ENCODE data around the gene ISG20.

Gene ISG20

DNA sequence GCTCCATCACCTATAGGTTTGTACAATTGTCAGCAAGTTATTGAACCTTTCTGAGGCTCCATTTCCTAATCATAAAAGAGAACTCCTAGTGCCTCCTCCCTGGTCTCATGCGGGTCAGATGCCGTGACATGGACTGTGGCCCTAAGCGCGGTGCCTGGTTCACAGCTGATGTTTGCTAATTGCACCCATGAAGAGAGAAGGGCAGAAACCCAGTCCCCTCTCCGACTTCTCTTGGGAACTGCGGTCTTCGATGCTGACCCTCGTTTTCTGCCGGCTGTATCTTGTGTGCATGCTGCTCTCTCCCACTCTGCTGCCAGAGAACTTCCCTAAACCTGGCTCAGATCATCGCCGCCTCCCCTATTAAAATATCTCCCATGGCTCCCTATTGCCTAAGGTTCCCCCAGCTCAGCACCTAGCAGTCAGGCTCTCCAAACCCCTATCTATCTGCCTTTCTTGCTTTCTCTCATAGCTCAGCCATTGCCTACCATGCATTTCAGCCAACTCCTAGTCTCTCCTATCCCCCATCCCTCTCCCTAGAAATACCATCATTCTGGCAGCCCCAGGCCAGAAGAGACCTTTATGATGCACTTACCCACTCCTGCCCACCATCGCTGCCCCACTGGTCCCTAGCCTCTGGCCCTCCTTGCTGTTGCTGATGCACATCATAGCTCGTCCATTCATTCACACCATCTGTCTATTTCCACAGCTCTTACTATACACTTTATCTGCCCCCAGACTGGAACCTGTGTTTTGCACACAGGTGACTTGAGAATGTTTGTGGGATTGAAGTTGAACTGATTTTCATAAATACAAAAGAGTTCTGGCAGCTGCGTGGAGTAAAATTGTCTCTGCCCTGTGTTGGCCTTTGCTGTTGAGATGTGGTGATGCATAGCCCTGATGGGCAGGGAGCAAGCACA, 6.6 kb downstream of the ISG20 start:
- Histone ChIP-seq H3K27me3 (ENCODE audit: control insufficient read depth, insufficient read depth, low read length) (no peaks in the 10 kb centered on the region), H3K9me3 (ENCODE audit: control insufficient read depth, low read length) (no peaks in the 10 kb centered on the region), H3K9ac (ENCODE audit: low read length) (no peak overlapping the region), H3K4me3 (ENCODE audit: low read length) (no peak overlapping the region), H3K36me3 (ENCODE audit: control insufficient read depth, insufficient read depth, low read length) (no peaks in the 10 kb centered on the region), H3K4me1 (ENCODE audit: control insufficient read depth, insufficient read depth, low read length) (peaks cover 42% of the 10 kb centered on the region)

DNA sequence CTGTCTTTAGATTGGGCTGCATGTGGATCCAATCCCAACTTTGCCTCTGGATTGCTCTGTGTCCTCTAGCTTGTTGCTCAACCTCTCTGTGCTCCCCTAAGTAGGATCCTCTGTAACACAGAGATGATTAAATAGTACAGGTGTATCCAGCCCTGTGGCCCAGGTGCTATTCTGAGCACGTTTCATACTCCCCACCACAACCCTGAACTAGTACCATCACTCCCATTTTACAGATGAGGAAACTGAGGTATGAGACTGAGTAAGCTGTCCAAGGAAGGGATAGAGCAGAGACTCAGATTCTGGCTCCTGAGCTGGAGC, 7.2 kb downstream of the ISG20 start:
- H3K9me3 ChIP-seq (ENCODE audit: control insufficient read depth, low read length), result no peaks in the 10 kb centered on the region
- no peak overlapping the region for H3K9ac ChIP-seq (ENCODE audit: low read length)
- peaks cover 37% of the 10 kb centered on the region for H3K4me1 ChIP-seq (ENCODE audit: control insufficient read depth, insufficient read depth, low read length)
- H3K4me3 ChIP-seq (ENCODE audit: low read length), result no peak overlapping the region
- no peaks in the 10 kb centered on the region for H3K27me3 ChIP-seq (ENCODE audit: control insufficient read depth, insufficient read depth, low read length)
- H3K36me3 ChIP-seq (ENCODE audit: control insufficient read depth, insufficient read depth, low read length), result no peaks in the 10 kb centered on the region

DNA sequence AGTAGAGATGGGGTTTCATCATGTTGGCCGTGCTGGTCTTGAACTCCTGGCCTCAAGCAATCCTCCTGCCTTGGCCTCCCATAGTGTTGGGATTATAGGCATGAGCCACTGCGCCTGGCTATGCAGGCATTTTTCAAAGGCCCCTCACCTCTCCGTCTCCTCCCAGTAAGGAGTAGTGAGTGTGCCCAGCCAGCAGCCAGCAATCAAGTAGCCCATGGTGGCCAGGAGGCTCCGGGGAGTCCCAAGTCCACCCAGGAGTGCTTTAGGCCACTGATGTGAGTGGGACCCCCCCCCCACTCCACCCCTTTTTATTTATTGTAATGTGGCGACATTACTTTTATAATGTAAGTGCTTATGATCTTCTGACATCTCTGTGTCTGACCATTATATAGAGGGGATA, 8.1 kb downstream of the ISG20 start:
- Histone ChIP-seq H3K9ac (ENCODE audit: low read length) (no peak overlapping the region), H3K9me3 (ENCODE audit: control insufficient read depth, low read length) (no peaks in the 10 kb centered on the region), H3K36me3 (ENCODE audit: control insufficient read depth, insufficient read depth, low read length) (no peaks in the 10 kb centered on the region), H3K4me1 (ENCODE audit: control insufficient read depth, insufficient read depth, low read length) (peaks cover 35% of the 10 kb centered on the region), H3K4me3 (ENCODE audit: low read length) (no peak overlapping the region), H3K27me3 (ENCODE audit: control insufficient read depth, insufficient read depth, low read length) (no peaks in the 10 kb centered on the region)

DNA sequence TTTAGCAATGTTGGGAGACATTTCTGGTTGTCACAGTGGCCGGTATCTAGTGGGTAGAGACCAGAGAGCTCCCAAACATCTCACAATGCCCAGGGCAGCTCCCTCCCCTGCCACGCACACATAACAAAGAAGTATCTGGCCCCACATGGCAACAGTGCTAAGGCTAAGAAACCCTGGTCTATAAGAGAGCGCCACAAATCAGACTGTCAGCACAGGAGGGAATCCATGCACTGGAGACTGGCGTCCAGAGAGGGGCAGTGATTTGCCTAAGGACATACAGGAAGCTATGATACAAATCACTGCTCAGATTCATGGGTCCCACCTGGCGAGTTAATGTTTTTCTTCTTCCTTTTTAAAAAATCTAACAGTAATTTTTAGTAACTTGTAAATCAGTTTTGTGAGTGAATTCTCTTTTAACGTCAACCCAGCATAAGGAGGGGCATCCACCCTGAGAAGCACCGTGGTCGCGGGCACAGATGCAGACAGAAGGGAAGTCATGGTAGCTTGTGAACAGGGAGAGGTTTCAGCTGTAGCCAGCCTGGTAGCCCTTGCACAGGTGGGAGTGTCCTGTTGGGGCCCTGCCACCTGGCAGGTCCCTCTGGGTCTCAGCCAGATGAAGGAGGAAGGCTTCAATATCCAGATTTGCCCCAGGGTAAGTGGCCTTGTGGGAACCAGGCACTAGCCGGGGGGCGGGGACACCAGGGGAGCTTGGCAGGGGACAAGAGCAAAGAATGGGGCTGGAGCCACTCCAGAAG, 8.7 kb downstream of the ISG20 start:
- H3K4me1 ChIP-seq (ENCODE audit: control insufficient read depth, insufficient read depth, low read length), result peaks cover 35% of the 10 kb centered on the region
- H3K27me3 ChIP-seq (ENCODE audit: control insufficient read depth, insufficient read depth, low read length), result no peaks in the 10 kb centered on the region
- no peaks in the 10 kb centered on the region for H3K36me3 ChIP-seq (ENCODE audit: control insufficient read depth, insufficient read depth, low read length)
- H3K9me3 ChIP-seq (ENCODE audit: control insufficient read depth, low read length), result no peaks in the 10 kb centered on the region
- peak overlapping the region; percentile 16 for H3K4me3 ChIP-seq (ENCODE audit: low read length)
- peak overlapping the region; percentile 60 for H3K9ac ChIP-seq (ENCODE audit: low read length)

- no peaks in the 10 kb centered on the region for H3K36me3 ChIP-seq (ENCODE audit: control insufficient read depth, insufficient read depth, low read length)
- peak overlapping the region; percentile 60 for H3K9ac ChIP-seq (ENCODE audit: low read length)
- peak overlapping the region; percentile 16 for H3K4me3 ChIP-seq (ENCODE audit: low read length)
Observed at GRCh38 chr15:88648357-88649214, 9.8 kb downstream of the ISG20 start.

DNA sequence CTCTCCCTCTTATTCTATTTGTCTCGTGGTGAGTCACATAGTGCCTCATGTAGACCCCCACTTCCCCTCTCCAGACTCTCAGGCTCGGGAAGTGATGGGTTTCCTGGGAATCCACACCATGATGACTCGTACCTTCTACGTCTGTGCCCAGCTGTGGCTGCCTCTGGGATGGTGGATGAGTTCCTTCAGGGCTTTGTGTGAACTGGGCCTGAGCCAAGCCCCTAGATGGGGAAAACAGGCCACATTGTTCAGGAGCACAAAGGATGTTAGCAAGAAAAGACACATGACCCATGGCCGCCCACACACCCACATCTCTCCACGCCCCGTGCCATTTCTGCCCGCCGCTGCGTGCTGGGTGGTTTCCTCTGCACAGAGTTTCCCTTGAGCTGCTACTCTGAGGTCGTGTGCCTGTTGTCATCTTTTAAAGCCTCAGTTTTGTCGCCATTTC, 10.5 kb downstream of the ISG20 start:
- peak overlapping the region; percentile 60 for H3K9ac ChIP-seq (ENCODE audit: low read length)
- H3K4me1 ChIP-seq (ENCODE audit: control insufficient read depth, insufficient read depth, low read length), result peaks cover 35% of the 10 kb centered on the region
- no peaks in the 10 kb centered on the region for H3K9me3 ChIP-seq (ENCODE audit: control insufficient read depth, low read length)
- no peak overlapping the region for H3K4me3 ChIP-seq (ENCODE audit: low read length)
- H3K27me3 ChIP-seq (ENCODE audit: control insufficient read depth, insufficient read depth, low read length), result no peaks in the 10 kb centered on the region
- H3K36me3 ChIP-seq (ENCODE audit: control insufficient read depth, insufficient read depth, low read length), result no peaks in the 10 kb centered on the region

More at GRCh38 chr15:88648357-88649214, 9.8 kb downstream of the ISG20 start:
- Histone ChIP-seq H3K27me3 (ENCODE audit: control insufficient read depth, insufficient read depth, low read length) (no peaks in the 10 kb centered on the region), H3K9me3 (ENCODE audit: control insufficient read depth, low read length) (no peaks in the 10 kb centered on the region), H3K4me1 (ENCODE audit: control insufficient read depth, insufficient read depth, low read length) (peaks cover 35% of the 10 kb centered on the region)

DNA sequence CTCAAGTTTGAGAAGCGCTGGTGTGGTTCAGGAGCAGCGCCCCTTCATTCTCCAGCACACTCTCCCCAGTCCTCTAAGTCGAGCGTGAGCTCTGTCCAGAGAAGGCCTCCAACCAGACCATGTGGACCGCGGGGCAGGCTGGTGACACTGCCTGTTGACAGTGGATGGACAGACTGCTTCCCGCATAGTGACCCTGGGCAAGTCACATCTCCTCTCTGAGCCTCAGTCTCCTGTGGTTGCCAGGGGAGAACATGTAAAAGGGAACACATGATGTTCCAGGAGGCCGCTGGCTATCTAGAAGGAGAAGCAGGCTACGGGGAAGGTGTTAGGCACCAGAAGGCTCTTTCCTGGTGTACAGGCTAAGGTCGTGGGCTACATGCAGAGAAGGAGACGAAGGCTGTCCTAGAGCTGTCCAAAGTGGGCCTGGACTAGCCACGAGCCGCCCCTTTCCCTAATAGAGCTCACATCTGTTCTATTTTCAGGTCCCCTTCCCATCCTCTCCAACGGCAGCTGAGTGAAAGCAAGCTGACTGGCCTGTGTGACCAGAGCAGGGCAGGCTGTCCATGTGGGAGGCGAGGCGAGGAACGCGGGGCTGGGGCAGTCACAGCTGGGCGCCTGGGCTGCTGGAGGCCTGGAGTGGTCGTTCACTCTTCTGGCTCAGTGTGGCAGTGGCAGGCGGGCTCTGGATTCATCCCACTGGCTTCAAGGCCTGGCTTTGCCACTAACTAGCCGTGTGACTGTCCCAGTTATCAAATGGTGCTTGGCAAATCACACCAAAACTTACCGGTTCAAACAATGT, 11.1 kb downstream of the ISG20 start:
- H3K9me3 ChIP-seq (ENCODE audit: control insufficient read depth, low read length), result no peaks in the 10 kb centered on the region
- peaks cover 35% of the 10 kb centered on the region for H3K4me1 ChIP-seq (ENCODE audit: control insufficient read depth, insufficient read depth, low read length)
- no peaks in the 10 kb centered on the region for H3K36me3 ChIP-seq (ENCODE audit: control insufficient read depth, insufficient read depth, low read length)
- no peak overlapping the region for H3K4me3 ChIP-seq (ENCODE audit: low read length)
- no peaks in the 10 kb centered on the region for H3K27me3 ChIP-seq (ENCODE audit: control insufficient read depth, insufficient read depth, low read length)
- no peak overlapping the region for H3K9ac ChIP-seq (ENCODE audit: low read length)

DNA sequence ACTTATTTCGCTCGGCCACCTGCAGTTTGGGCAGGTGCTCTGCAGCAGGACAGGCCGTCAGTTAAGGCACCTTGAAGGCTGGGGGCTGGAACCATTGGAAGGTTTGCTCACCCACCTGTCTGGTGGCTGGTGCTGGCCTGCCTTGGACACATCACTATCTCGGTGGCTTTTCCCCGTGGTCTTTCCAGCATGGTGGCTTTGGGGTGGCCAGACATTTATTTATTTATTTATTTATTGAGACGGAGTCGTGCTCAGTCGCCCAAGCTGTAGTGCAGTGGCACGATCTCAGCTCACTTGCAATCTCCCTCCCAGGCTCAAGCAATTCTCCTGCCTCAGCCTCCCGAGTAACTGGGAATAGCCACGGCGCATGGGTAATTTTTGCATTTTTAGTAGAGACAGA, 11.7 kb downstream of the ISG20 start:
- Histone ChIP-seq H3K4me1 (ENCODE audit: control insufficient read depth, insufficient read depth, low read length) (peaks cover 35% of the 10 kb centered on the region), H3K4me3 (ENCODE audit: low read length) (no peak overlapping the region), H3K9ac (ENCODE audit: low read length) (no peak overlapping the region), H3K27me3 (ENCODE audit: control insufficient read depth, insufficient read depth, low read length) (no peaks in the 10 kb centered on the region), H3K9me3 (ENCODE audit: control insufficient read depth, low read length) (no peaks in the 10 kb centered on the region), H3K36me3 (ENCODE audit: control insufficient read depth, insufficient read depth, low read length) (no peaks in the 10 kb centered on the region)

GRCh38 chr15:88651136-88651732, 12.4 kb downstream of the ISG20 start:
- H3K4me1 ChIP-seq (ENCODE audit: control insufficient read depth, insufficient read depth, low read length), result peaks cover 35% of the 10 kb centered on the region
- H3K9me3 ChIP-seq (ENCODE audit: control insufficient read depth, low read length), result no peaks in the 10 kb centered on the region
- no peak overlapping the region for H3K9ac ChIP-seq (ENCODE audit: low read length)

GRCh38 chr15:88651971-88652370, 13.2 kb downstream of the ISG20 start:
- no peaks in the 10 kb centered on the region for H3K27me3 ChIP-seq (ENCODE audit: control insufficient read depth, insufficient read depth, low read length)
- peaks cover 29% of the 10 kb centered on the region for H3K4me1 ChIP-seq (ENCODE audit: control insufficient read depth, insufficient read depth, low read length)

More at GRCh38 chr15:88651136-88651732, 12.4 kb downstream of the ISG20 start:
- no peaks in the 10 kb centered on the region for H3K36me3 ChIP-seq (ENCODE audit: control insufficient read depth, insufficient read depth, low read length)
- H3K4me3 ChIP-seq (ENCODE audit: low read length), result no peak overlapping the region
- no peaks in the 10 kb centered on the region for H3K27me3 ChIP-seq (ENCODE audit: control insufficient read depth, insufficient read depth, low read length)

More at GRCh38 chr15:88651971-88652370, 13.2 kb downstream of the ISG20 start:
- H3K4me3 ChIP-seq (ENCODE audit: low read length), result no peak overlapping the region
- no peaks in the 10 kb centered on the region for H3K9me3 ChIP-seq (ENCODE audit: control insufficient read depth, low read length)
- H3K9ac ChIP-seq (ENCODE audit: low read length), result no peak overlapping the region
- H3K36me3 ChIP-seq (ENCODE audit: control insufficient read depth, insufficient read depth, low read length), result no peaks in the 10 kb centered on the region
